LNCAP (cell line): ENCODE data around the gene PRR15.

Source experiments
- CTCF ChIP-seq: fragments of 450-650 bp; IDR thresholded peaks from 2 replicates; pipeline ENCODE4 v1.5.1; 2017; ENCODE audit warnings: mild to moderate bottlenecking

The PRR15 gene

DNA sequence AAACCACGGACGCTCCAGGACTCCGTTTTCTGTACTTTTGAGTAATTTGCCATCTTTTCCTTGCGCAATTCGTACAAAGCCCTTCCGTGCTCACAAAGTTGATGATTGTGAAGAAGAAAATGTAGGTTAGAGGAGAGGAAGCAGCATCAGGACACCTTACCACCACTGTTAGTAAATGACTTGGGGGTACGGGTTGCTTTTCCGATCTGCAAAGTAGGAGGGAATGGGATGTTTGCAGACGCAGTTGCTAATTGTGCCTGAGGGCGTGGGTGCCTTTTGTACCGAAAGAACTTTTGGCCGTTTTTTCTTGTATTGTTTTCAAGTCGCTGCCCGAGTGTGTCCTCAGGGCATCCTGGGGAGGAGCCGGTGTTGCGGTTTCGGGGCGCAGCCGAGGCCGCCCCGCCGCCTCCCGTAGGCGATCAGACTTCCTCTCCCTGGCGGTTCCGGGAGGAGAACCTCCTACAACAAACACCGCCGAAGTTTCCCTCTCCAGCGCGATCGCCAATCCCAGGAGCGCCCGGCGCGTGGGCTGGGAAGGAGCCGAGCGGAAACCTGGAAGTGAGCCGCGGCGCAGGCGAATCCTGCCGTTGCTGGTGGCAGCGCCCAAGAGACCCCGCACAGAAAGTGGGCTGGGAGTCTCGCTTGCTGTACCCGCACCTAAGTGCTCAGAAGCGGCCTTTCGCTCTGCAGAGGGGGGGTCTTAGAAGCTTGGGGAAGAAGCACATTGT lies 1.0 kb downstream of the PRR15 start:
- TF ChIP-seq CTCF = no peak

DNA sequence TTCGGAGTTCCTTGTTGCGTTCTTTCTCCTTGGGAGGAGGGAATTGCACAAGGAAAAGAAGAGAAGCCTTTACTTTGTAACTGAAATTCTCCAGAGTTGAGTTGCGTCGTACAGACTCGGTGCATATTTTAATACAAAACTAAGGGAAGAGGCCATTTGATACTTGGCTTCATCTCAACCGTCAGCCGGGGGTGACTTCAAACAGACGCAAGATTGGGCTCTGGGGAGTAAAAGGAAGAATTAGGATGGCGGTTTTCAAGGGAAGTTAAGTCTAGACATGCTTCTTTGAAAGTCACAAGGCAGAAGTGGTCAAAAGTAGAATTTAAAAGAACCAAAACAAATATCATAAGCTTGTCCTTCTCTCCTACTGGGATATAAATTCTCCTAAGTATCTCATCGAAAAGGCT lies 1.6 kb downstream of the PRR15 start:
- TF ChIP-seq CTCF = no peak

GRCh38 chr7:29565634-29565981 lies 2.0 kb downstream of the PRR15 start:
- no peak for TF ChIP-seq CTCF

GRCh38 chr7:29565982-29566746 lies 2.5 kb downstream of the PRR15 start:
- no peak for TF ChIP-seq CTCF

- no peak for TF ChIP-seq CTCF
Observed at GRCh38 chr7:29567174-29567573, 3.5 kb downstream of the PRR15 start.

DNA sequence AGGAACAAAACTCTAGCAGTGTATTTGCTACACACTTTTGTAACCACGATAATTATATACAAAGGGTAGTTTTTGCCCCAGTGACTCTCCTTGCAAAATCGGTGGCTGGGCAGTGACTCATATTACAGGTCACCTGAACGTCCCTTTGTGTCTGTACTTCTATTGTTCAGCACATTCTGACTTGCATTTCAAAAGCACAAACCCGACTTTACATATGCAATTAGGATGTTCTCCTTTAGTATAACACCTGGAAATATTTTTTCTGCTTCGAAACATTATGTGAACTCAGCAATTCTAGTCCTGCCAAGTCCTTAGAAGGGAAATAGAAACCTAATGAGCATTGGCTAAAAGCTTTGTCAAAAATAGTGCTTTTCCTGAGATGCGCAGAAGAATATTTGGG lies 6.0 kb downstream of the PRR15 start:
- TF ChIP-seq CTCF = no peak

GRCh38 chr7:29572558-29572957 lies 8.9 kb downstream of the PRR15 start:
- TF ChIP-seq CTCF = no peak
